Heart left ventricle (tissue), 13 donors: ENCODE data around the gene IGFBPL1.

Source experiments
- POLR2A ChIP-seq, 2 donors: fragments of 450-650 bp; IDR thresholded peaks; one replicate each; pipeline ENCODE4 v1.6.1; 2017; ENCODE audit warnings: antibody characterized with exemption in 2 of 2, mild to moderate bottlenecking in 2 of 2, moderate library complexity in 2 of 2
- TF ChIP-seq, protein P1 (sequence below), 12 donors: fragments of 200-600 bp; sonication (generic) in 4 of 12; IDR thresholded peaks; one replicate each; pipeline versions ENCODE4 v1.5.0 to v1.8.0; 2018 to 2022; ENCODE audit warnings: antibody characterized with exemption in 12 of 12, mild to moderate bottlenecking in 5 of 12
- donor health status: ischemic (EF 13 %, LVEDD 7.1; RV severe dilation, severe dysfunction).
- donor health status: DM: no; HTN: yes; CAD: no.
- donor health status: DM: no; HTN: no; CAD: no.
- donor health status: ischemic (EF 25% LVEDD 6.9; RV normal size, moderate dysfunction).
- donor health status: ischemic (EF 25% LVEDD 5.7; RV mildly dilated, moderate dysfunction).
- donor health status: ischemic (EF 35%, LVEDD 5.7; RV mildly dilated, moderate dysfunction).
- donor health status: nonischemic (EF 11% LVEDD 7.7; RV severe dilation, severe dysfunction).
- donor health status: DM: yes; HTN: yes; CAD: no.
- donor health status: PGD.
- donor health status: ischemic (EF 29% LVEDD 5.4; RV normal size, mild dysfunction).
- donor health status: nonischemic (EF 23%, LVEDD 6.1; RV moderate dilation, normal function).

DNA sequence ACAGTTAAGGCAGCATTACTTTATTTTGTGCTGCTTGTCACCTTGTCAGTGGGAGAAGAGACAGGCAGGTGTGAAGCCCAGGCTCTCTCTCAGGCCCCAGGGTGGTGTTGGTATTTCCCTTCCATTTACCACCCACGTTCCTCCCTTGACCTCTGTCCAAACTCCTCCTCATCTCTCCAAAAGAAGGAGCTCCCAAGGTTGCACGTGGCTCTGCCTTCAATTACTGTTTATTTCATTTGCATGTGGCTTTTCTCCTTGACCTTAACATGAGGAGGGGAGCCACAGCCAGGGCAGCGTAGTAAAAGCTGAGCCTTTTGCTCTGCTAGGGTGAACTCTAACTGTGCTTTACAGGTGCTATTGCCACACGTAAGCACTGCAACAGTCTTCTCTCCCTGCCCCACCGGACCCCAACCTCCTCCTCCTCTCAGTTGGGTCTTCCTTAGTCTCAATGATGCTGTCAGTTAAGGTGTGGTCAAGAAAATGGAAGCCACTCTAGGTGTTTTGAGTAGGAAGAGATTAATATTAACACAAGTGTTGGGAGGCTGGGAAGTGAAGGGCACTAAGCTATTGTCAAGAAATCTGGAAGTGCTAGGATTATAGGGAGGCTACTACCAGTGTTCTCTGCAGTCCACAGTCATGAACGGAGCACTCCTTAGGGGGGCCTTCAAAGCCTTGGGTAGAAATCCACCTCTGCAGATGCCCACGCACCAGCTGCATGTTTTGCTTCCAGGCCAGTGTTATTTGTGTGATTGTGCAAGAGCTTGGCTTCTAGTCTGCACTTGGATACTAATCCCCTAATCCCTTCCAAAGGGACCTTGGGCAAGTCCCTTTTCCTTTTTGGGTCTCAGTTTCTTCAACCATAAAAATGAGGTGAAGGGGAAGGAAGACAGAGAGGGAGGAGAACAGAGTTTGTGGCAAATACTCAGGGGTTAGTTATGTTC is 35.7 kb downstream of the IGFBPL1 start:
- no peak for TF ChIP-seq POLR2A (IDR thresholded peaks at IDR 0.05)
- TF ChIP-seq, protein P1, sequence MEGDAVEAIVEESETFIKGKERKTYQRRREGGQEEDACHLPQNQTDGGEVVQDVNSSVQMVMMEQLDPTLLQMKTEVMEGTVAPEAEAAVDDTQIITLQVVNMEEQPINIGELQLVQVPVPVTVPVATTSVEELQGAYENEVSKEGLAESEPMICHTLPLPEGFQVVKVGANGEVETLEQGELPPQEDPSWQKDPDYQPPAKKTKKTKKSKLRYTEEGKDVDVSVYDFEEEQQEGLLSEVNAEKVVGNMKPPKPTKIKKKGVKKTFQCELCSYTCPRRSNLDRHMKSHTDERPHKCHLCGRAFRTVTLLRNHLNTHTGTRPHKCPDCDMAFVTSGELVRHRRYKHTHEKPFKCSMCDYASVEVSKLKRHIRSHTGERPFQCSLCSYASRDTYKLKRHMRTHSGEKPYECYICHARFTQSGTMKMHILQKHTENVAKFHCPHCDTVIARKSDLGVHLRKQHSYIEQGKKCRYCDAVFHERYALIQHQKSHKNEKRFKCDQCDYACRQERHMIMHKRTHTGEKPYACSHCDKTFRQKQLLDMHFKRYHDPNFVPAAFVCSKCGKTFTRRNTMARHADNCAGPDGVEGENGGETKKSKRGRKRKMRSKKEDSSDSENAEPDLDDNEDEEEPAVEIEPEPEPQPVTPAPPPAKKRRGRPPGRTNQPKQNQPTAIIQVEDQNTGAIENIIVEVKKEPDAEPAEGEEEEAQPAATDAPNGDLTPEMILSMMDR (IDR thresholded peaks at IDR 0.05), result no peak
